ENCODE results near the gene DOCK1. TPM values are rescaled to one million over a fixed set of nuclear protein-coding genes. Genes with fewer than 3 reads are reported as not detected.

DOCK1 gene
- total RNA-seq, 1 experiment from 2014 or later, result 40.0 TPM

GRCh38 chr10:127142136-127142535 is 236.9 kb downstream of the DOCK1 start:
- CTCF ChIA-PET, result no interaction called here
- intact Hi-C loops (cut with micrococcal nuclease), result no loop called here
- no peak for TF ChIP-seq CTCF (IDR thresholded peaks at IDR 0.05; ENCODE audit: unreplicated experiment)
- no peak overlapping the region for H3K4me3 Mint-ChIP-seq (ENCODE audit: unreplicated experiment)
- H3K27ac Mint-ChIP-seq (ENCODE audit: low read depth, unreplicated experiment), result no peak overlapping the region
- peaks cover 14% of the 10 kb centered on the region for H3K36me3 Mint-ChIP-seq (ENCODE audit: insufficient read depth, unreplicated experiment)
- H3K27me3 Mint-ChIP-seq (ENCODE audit: insufficient read depth, unreplicated experiment), result no peaks in the 10 kb centered on the region
- H3K4me1 Mint-ChIP-seq (ENCODE audit: insufficient read depth, unreplicated experiment), result no peaks in the 10 kb centered on the region
- no peaks in the 10 kb centered on the region for H3K9me3 Mint-ChIP-seq (ENCODE audit: unreplicated experiment)
- no peak for DNase-seq (ENCODE audit: unreplicated experiment)
- BruUV-seq (replicated peaks), result no TSS peak
- POLR2A ChIA-PET, result no interaction called here

- no peak for DNase-seq (ENCODE audit: unreplicated experiment)
- Mint-ChIP-seq H3K4me1 (ENCODE audit: insufficient read depth, unreplicated experiment) (peaks cover under 1% of the 10 kb centered on the region), H3K36me3 (ENCODE audit: insufficient read depth, unreplicated experiment) (peaks cover 11% of the 10 kb centered on the region), H3K27me3 (ENCODE audit: insufficient read depth, unreplicated experiment) (no peaks in the 10 kb centered on the region), H3K9me3 (ENCODE audit: unreplicated experiment) (no peaks in the 10 kb centered on the region), H3K27ac (ENCODE audit: low read depth, unreplicated experiment) (no peak overlapping the region), H3K4me3 (ENCODE audit: unreplicated experiment) (no peak overlapping the region)
- POLR2A ChIA-PET, result no interaction called here
- CTCF ChIA-PET, result no interaction called here
- no peak for TF ChIP-seq CTCF (IDR thresholded peaks at IDR 0.05; ENCODE audit: unreplicated experiment)
- no TSS peak for BruUV-seq (replicated peaks)
- intact Hi-C loops (cut with micrococcal nuclease), result no loop called here
Observed at GRCh38 chr10:127142856-127143255, 237.6 kb downstream of the DOCK1 start.

- Mint-ChIP-seq H3K9me3 (ENCODE audit: unreplicated experiment) (no peaks in the 10 kb centered on the region), H3K4me1 (ENCODE audit: insufficient read depth, unreplicated experiment) (peaks cover 22% of the 10 kb centered on the region), H3K27me3 (ENCODE audit: insufficient read depth, unreplicated experiment) (no peaks in the 10 kb centered on the region), H3K27ac (ENCODE audit: low read depth, unreplicated experiment) (no peak overlapping the region), H3K36me3 (ENCODE audit: insufficient read depth, unreplicated experiment) (no peaks in the 10 kb centered on the region), H3K4me3 (ENCODE audit: unreplicated experiment) (no peak overlapping the region)
- ChIA-PET POLR2A (no interaction called here), CTCF (interaction anchor here (0.8 kb wide), 1 partner anchor 432 kb away, joined by 3 read pairs; no protein-coding TSS in a partner anchor)
- BruUV-seq (replicated peaks), result no TSS peak
- peak; percentile 39 for DNase-seq (ENCODE audit: unreplicated experiment)
- TF ChIP-seq CTCF (IDR thresholded peaks at IDR 0.05; ENCODE audit: unreplicated experiment), result no peak
- intact Hi-C loops (cut with micrococcal nuclease), result no loop called here
Observed at GRCh38 chr10:127145173-127145572, 239.9 kb downstream of the DOCK1 start.

GRCh38 chr10:127146661-127147060 is 241.4 kb downstream of the DOCK1 start:
- intact Hi-C loops (cut with micrococcal nuclease), result no loop called here
- H3K9me3 Mint-ChIP-seq (ENCODE audit: unreplicated experiment), result no peaks in the 10 kb centered on the region
- CTCF ChIA-PET, result interaction anchor here (0.6 kb wide), 2 partner anchors 32 to 97 kb away, joined by 3 read pairs; no protein-coding TSS in a partner anchor
- no TSS peak for BruUV-seq (replicated peaks)
- POLR2A ChIA-PET, result interaction anchor here (1.3 kb wide), 1 partner anchor 47 kb away, joined by 3 read pairs; no protein-coding TSS in a partner anchor
- DNase-seq (ENCODE audit: unreplicated experiment), result no peak
- H3K36me3 Mint-ChIP-seq (ENCODE audit: insufficient read depth, unreplicated experiment), result no peaks in the 10 kb centered on the region
- no peaks in the 10 kb centered on the region for H3K27me3 Mint-ChIP-seq (ENCODE audit: insufficient read depth, unreplicated experiment)
- no peak overlapping the region for H3K27ac Mint-ChIP-seq (ENCODE audit: low read depth, unreplicated experiment)
- no peak overlapping the region for H3K4me3 Mint-ChIP-seq (ENCODE audit: unreplicated experiment)
- no peak for TF ChIP-seq CTCF (IDR thresholded peaks at IDR 0.05; ENCODE audit: unreplicated experiment)
- H3K4me1 Mint-ChIP-seq (ENCODE audit: insufficient read depth, unreplicated experiment), result peaks cover 35% of the 10 kb centered on the region
